Nucleus accumbens (tissue), 56 donors: ENCODE measurements around the gene FAM151A.
A peak's percentile ranks its signal among the peaks of the same experiment; 100 is the strongest.

Source experiments
- DNase-seq, 56 donors: peaks; one replicate each; lab custom pipeline; 2025; lab: John Stamatoyannopoulos, UW

The FAM151A gene

DNA sequence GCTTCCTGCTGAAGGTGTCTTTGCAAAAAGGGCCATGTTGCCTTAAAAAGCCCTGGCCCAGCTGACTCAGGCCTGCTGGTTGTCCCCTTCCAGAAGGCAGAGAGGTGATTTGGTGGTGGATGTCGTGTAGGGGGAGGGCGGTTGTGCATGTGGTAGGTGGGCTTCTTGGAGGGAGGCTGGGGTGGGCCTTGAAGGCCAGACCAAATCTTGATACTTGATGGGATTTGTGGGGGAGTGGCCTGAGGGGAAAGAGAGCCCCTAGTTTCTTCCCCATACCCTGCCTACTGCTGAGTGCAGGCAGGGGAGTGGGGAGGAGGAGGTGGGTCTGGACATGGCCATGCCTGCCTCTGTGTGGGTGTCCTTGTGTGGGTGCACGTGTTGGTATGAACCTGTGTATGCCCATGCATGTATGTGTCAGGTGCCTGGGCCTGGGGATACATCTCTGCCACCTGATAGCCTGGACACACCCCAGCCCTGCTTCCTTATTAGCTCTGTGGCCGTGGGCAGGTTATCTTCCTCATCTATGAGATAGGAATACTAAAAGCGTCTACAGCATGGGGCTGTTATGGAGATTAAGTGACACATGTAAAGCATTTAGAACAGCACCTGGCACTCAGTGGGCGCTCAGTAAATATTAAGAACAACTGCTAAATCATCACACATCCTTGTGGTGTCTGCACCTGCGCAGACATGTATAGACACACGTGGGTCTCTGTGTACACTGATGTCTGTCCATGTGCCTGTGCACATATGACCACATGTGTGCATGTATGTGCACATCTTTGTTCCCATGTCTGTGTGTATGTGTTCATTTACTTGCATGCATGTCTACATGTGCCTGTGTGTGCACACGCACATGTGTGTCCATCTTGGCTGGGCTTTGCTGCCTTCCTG lies 17.0 kb downstream of the FAM151A start:
- no peak for DNase-seq

DNA sequence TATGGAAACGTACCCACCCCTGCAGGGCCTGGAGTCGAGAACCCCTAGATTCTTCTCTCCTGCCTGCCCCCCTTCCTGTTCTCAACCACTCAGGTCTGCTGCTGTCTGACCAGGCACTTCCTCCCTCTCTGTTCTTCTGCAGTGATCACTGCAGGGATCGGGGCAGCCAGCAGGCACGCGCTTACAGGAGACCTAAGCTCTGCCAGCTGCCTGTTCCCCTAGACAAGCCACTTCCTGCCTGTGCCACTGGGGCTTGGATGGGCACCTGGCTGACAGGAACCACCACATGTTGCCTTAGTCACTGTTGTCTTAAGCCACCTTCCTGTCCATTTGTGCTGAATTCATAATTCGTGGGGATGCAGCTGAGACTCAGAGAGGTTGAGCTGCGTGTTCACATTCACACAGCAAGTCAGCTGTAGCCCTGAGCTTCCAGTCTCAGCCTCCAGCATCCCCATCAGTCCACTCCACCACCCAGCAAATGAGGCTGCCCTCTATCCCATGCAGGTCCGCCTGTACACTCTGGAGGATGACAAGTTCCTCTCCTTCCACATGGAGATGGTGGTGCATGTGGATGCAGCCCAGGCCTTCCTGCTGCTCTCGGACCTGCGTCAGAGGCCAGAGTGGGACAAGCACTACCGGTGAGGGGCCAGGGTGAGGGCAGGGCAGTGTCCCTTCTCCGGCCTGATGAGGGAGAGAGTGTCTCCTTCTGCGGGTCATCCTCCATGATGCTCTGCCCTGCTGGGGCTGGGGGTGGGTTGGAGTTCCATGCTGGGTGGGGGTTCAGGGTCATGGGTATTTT lies 18.6 kb downstream of the FAM151A start:
- DNase-seq, result no peak

DNA sequence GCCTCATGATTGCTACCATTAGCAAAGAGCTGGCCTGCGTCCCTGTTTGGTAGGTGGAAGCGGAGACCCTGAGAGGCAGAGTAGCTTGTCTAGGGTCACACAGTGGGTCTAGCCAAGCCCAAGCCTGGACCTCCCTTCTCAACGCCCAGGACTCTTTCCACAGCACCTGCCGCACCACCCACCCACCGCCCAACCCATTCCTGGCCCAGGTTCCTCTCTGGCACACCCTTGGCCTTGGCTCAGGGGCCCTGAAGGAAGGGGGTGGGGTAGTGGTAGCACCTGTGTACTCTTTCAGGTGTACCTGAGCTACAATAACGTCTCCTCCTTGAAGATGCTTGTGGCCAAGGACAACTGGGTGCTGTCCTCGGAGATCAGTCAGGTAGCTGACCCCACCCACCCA lies 19.3 kb downstream of the FAM151A start:
- DNase-seq, result no peak

DNA sequence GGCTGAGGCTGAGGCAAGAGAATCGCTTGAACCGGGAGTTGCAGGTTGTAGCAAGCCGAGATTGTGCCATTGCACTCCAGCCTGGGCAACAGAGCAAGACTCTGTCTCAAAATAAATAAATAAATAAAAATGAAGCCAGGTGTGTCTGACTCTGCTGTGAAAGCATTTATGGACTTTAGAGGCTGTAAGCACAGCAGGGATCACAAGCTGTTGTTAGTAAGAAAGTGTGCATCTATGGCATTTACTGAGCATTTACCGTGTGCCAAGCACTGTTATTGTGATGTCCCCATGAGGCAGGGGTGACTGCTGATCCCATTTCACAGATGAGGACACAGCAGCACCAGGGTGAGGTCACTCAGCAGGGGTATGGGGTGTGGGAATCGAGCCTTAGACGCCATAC lies 20.1 kb downstream of the FAM151A start:
- DNase-seq, result no peak

DNA sequence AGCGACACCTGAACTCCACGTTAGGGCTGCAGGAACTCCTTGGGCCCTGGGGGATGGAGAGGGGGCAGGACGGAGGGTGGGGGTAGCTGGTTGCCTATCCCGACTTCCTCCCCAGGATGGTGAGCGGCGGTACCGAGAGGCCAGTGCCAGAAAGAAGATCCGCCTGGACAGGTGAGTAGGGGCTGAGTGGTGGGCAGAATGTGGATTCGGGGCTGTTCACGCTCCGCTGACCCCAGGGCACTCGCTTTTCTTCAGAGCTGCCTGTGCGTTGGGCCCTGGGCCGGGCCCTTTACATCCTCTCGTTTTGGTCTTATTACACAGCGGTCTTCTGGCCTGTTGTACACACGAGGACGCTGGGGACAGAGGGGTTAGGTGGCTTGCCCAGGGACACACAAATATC lies 20.8 kb downstream of the FAM151A start:
- no peak for DNase-seq

DNA sequence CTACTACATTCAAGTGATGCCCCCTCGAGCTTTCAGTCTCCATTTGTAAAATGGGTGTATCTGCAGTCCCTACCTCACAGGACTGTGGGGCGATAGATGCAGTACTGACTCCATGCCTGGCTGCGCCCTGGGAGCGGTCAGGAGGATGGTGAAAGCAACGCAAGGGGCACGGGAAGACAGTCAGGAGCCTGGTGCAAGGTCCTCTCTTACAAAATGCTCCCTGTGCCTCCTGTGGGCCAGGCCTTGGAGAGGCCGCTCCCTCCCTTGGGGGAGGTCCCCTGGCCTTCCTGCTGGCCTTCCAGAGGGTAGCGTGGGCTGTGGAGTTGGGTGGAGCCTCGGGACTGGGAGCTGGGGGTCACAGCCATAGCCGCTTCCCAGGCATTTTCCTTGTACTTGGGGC lies 21.6 kb downstream of the FAM151A start:
- no peak for DNase-seq

DNA sequence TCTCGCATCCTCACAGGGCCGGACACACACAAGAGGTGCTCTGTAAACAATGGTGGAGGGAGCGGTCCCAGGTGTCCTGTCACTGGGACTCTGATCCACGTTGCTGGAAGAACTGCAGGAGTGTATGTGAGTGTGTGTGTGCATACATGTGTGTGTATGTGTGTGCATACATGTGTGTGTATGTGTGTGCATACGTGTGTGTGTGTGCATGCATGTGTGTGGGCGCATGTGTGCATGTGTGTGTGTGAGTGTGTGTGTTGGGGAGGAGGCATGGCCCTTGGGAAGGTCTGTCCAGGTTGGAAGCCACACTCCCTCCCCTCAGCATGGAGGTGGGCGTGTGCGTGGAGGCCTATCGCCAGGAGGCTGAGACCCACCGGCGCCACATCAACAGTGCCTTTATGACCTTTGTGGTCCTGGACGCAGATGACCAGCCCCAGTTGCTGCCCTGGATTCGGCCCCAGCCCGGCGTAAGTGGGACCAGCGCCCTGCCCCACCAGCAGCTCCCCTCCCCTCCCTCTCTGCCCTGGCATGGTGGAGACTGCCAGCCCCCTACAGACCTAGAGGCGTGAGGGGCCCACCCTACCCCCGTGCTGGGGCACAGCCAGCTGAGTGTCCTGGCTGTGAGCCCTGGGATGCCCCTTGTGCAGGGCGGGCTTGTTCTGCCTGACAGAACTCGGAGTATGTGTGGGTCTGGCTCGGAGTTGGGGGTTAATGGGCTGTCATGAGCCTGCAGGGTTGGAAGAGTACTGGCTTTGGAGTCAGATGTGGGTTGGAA lies 22.2 kb downstream of the FAM151A start:
- no peak for DNase-seq

DNA sequence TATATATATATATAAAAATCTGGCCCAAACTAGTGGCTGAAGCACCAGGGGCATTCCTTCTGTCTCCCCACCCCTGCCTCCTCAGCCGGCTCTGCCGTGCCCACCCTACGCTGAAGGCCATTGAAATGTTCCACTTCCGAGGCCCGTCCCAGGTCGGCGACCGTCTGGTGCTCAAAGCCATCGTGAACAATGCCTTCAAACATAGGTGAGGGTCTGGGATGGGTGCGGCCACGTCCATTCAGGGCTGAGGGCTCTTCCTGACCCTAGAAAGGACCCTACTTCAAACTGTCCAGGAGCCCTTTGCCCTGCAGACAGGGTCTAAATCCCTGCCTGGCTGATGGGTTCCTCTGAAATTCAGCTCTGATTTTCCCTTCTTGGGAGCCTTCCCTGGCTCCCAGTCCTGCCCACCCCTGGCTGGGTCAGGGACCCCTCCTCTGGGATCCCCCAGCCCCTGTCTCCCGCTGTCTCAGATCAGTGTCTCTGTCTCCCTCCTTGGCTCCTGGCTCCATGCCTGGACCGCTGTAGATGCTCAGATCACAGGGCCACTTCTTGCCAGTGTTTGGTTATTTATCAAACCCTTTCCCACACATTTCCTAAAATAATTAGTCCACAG lies 24.0 kb downstream of the FAM151A start:
- DNase-seq, result no peak

DNA sequence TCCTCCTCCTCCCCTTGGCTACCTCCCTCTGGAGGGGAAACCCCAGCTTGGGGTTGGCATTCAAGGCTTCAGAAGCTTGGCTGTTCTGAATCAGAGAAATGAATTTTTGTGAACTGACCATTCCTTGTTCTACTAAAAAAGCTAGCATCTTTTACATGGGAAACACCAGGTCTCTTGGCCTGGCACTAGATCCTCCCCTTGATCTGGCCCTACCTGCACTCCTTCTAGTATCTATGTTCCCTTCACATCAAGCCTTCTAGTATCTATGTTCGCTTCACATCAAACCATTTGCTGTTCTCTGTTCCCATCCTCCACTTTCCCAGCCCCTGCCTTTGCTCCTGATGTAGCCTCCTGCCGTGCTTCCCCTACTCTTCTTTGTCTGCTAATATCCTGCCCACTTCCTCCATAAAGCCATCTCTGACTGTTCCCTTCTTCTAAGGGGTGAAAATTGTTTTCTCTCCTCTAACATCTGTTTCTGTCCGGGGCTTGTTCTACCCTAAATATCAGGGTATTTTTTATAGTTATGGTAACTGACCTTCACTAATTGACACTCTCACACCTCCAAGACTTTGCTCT lies 25.8 kb downstream of the FAM151A start:
- no peak for DNase-seq

DNA sequence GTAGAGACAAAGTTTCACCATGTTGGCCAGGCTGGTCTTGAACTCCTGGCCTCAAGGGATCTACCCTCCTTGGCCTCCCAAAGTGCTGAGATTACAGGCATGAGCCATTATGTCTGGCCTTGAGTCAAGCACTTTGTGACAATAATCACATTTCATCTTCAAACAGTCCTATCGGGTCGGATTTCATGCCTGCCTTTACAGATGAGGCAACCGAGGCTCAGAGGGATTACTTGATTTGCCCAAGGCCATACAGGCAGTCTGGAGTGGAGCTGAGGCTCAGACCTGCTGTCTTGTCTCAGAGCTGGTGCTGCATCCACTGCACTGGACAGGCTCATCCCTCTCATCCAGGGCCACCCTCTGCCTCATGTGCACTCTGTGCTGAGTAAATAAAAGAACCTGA lies 26.6 kb downstream of the FAM151A start:
- no peak for DNase-seq

DNA sequence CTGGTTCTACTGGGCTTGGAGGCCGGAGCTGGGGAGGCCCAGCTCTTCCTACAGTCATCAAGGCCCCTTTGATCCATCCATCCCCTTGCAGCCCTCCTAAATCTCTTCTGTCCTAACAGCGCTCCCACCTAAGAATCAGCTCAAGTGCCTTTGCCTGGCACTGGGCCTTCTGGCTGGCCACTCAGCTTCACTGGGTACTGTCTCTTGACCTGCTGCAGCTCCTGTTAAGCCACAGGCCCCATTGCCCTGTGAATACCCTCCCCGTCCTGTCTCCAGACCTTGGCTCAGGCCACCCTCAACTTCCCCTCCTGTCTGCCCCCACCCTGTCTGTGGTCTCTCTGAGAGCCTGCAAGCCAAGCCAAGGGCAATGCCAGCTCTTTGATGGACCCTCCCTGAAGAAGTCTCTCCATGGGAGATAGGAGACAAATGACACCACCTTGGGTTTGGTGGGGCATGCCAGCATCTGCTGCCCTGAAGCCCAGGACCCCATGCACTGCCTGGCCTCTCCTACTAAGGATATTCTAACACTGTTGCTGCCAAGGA lies 27.3 kb downstream of the FAM151A start:
- no peak for DNase-seq

DNA sequence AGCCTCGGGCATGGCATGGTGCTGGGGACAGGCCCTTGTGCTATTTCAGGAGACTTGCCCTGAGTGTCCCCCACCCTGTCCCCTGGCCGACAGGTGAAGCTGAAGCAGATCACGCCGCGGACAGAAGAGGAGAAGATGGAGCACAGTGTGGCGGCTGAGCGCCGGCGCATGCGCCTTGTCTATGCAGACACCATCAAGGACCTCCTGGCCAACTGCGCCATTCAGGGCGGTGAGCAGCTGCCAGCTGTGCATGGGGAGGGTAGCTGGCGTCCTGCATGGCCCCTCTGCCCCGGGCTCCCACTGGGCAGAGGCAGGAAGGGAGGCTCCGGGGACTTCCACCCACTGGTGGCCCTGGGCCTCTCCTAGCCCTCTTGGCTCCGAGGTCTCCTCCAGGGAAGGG lies 28.9 kb downstream of the FAM151A start:
- no peak for DNase-seq

DNA sequence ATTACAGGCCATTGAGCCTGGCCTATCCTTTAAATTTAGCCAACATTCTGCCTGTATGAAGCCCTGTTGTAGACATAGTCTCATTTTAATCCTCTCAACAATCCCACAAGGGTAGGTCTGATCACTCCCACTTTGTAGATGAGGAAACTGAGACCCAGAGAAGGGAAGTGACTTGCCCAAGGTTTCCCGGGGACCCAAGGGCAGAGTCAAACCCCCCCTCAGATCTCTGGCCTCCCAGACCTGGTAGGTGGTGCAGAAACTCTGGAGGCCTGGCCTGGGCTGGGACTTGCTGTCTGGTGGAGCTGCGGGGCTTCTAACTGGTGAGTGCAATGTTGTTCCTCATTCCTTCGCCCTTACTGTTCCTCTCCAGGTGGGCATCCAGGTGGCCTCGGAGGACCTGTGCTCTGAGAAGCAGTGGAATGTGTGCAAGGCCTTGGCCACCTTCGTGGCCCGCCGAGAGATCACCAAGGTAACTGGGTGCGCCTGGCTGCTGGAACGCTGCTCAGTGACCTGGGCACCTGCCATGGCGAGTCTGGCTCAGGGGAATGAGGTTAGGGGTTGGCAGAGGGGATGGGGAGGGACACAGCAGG lies 29.7 kb downstream of the FAM151A start:
- DNase-seq, result no peak

DNA sequence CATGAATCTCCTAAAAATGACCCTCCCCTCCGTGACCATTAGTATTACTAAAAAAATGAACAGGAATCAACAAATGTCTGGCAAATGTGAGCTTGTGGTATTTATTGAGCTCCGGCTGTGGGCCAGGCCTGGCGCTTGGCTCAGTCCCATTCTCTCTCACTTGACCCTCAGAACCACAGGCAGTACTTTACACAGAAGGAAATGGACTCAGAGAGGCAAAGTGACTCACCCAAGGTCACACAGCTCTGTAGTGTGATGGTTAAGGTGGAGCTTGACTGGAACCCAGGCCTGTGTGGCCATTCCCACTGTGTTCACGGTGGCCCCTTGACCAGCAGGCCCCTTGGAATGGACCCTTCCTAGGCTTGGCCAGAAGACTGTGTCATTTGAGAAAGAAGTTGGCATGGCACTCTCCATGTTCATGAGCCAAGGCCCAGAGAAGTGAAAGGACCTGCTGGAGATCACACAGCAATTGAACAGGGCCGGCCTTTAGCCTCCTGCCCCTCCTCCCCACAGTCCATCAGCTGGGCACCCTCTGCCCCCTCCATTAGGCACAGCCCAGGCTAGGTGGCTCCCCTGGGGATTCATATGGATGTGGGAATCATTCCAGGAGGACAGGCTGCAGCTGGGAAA lies 32.1 kb downstream of the FAM151A start:
- DNase-seq, result no peak

DNA sequence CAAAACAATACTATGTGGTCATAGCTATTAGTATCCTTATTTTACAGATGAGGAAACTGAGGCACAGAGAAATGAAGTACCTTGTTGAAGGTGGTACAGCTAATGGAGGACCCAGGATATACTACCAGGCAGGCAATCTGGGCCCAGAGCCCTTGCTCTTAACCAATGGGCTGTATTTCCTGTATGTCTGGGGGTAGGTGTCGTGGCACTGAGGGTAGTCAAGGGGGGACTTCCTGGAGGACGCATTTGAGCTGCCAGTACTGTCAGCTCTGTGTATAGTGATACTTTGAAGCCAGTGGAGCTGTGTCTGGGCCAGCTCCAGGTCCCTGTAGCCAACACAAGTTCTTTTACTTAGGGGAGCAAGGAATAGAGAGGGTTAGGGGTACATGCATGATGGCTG lies 34.9 kb downstream of the FAM151A start:
- no peak for DNase-seq

DNA sequence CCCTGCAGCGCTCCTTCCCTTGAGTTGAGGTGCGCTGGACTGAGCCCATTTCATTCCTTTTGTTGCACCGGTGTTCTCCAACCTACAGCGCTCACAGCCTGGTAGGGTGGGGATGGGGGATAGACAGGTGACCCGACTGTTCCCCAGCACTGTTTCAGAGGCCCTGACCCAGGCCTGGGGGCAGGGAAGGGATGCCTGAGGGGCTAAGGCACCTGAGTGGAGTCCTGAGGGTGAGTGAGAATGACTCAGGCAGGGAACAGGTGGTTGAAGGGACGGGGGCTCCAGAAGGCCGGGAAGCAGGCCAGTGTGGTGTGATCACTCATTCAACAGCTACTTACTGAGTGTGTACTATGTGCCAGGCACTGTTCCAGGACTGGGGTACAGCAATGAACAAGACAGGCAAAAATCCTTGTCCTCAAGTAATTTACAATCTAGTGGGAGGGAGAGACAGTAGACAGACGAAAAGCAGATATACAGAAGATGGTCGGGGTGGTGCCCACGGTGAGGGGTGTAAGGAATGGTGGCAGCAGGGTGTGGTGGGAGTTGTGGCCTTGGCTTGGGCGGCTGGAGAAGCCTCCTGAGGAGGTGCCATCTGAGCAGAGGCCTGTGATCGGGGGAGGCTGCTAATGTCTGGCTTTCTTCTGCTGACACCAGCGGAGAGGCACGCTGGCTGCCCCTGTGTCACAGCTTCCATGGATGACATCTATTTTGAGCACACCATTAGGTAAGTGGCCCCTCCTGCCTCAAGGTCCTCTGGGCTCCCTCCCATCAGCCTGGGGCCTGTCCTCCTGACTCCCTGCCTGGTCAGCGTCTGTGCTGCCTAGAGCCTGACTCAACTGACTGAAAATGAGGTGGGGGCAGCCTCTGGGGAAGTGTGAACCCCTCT lies 37.9 kb downstream of the FAM151A start:
- DNase-seq, result no peak

DNA sequence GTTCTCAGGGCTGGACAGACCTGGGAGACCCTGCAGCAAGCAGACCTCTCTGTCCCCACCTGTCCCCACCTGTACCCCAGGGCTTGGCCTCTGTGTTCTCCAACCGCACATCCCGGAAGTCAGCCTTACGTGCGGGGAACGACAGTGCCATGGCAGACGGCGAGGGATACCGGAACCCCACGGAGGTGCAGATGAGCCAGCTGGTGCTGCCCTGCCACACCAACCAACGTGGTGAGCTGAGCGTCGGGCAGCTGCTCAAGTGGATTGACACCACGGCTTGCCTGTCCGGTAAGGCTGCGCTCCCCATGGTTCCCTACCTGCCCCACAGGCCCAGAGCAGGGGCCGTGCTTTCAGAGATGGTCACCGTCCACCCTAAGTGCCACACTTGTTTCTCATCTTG lies 38.8 kb downstream of the FAM151A start:
- DNase-seq, result no peak

DNA sequence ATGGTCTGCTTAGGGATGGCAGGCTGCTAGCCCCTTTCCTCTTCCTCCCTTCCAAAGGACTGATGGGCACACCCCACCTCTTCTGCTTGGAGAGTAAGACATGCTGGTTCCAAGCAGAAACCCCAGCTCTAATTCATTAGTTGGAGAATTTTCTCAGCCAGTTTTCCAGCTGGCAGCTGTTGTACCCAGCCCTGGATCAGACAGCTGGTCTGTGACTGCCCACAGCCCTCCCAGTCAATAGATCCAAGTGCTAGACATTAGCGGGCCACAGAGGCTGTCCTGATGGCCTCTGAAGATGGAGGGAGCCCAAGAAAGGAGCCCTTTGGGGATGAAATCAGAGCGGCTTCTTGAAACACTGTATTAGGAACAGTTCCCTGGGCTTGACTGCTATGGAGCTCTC lies 39.5 kb downstream of the FAM151A start:
- DNase-seq, result peak in 20 of 56 donors; percentile 2 to 42 (median 15)
